HS-27A (cell line): ENCODE measurements around the gene PTBP1.
"Not testable (repeated sequence)": the region's sequence is repeated elsewhere in the genome, so short reads cannot be mapped to it uniquely, and the experiment has no call there.

Experiments
- DNase-seq: peaks from one replicate; pipeline ENCODE4 v3.0.0-alpha.2; 2012; ENCODE audit warnings: low read depth, missing footprints

Gene PTBP1

GRCh38 chr19:853614-854220 is 56.5 kb downstream of the PTBP1 start:
- DNase-seq: not testable (repeated sequence)

GRCh38 chr19:854549-854948 is 57.3 kb downstream of the PTBP1 start:
- no peak for DNase-seq

- DNase-seq: no peak
Measured at GRCh38 chr19:855142-855541, 57.9 kb downstream of the PTBP1 start.

GRCh38 chr19:855566-856120 is 58.4 kb downstream of the PTBP1 start:
- no peak for DNase-seq

GRCh38 chr19:858284-858683 is 61.0 kb downstream of the PTBP1 start:
- no peak for DNase-seq

GRCh38 chr19:858868-859843 is 61.9 kb downstream of the PTBP1 start, which contains the start of gene CFD:
CFD (plus strand) TSS chr19:859664; CDS start chr19:859690, 26 bp downstream.
- no peak for DNase-seq

- DNase-seq: no peak
Measured at GRCh38 chr19:861141-861755, 64.0 kb downstream of the PTBP1 start.
